GM21423 (cell line): ENCODE results near the gene ABCB11.
"Not testable (repeated sequence)": the region's sequence is repeated elsewhere in the genome, so short reads cannot be mapped to it uniquely, and the experiment has no call there.

ENCODE experiments used
- ATAC-seq: cut with Tn5 transposase; IDR thresholded peaks from one replicate; pipeline ENCODE4 v1.9.1; 2021; ENCODE audit warnings: mild to moderate bottlenecking, moderate library complexity; ENCODE audit not compliant: unreplicated experiment

Gene ABCB11

GRCh38 chr2:168939918-168940317, 91.2 kb downstream of the ABCB11 start:
- no peak for ATAC-seq

- ATAC-seq = no peak
Observed at GRCh38 chr2:168939061-168939460, 92.1 kb downstream of the ABCB11 start.

- no peak for ATAC-seq
Observed at GRCh38 chr2:168935810-168936581, 95.1 kb downstream of the ABCB11 start.

GRCh38 chr2:168934826-168935225, 96.3 kb downstream of the ABCB11 start:
- no peak for ATAC-seq

GRCh38 chr2:168932174-168932573, 99.0 kb downstream of the ABCB11 start:
- not testable (repeated sequence) for ATAC-seq

- ATAC-seq = no peak
Observed at GRCh38 chr2:168930242-168930641, 100.9 kb downstream of the ABCB11 start.

- no peak for ATAC-seq
Observed at GRCh38 chr2:168929031-168929430, 102.1 kb downstream of the ABCB11 start.

- ATAC-seq = no peak
Observed at GRCh38 chr2:168928113-168928831, 102.9 kb downstream of the ABCB11 start.

- ATAC-seq = no peak
Observed at GRCh38 chr2:168926621-168927386, 104.3 kb downstream of the ABCB11 start.

- ATAC-seq = no peak
Observed at GRCh38 chr2:168920504-168921157, 110.5 kb downstream of the ABCB11 start.

- ATAC-seq = no peak
Observed at GRCh38 chr2:168916331-168916675, 114.8 kb downstream of the ABCB11 start.

- ATAC-seq = no peak
Observed at GRCh38 chr2:168915441-168916330, 115.4 kb downstream of the ABCB11 start.

GRCh38 chr2:168913495-168913894, 117.6 kb downstream of the ABCB11 start:
- ATAC-seq = no peak

GRCh38 chr2:168912901-168913369, 118.2 kb downstream of the ABCB11 start:
- ATAC-seq = no peak

GRCh38 chr2:168912466-168912865, 118.7 kb downstream of the ABCB11 start:
- no peak for ATAC-seq

- ATAC-seq = no peak
Observed at GRCh38 chr2:168910330-168910729, 120.8 kb downstream of the ABCB11 start.

- ATAC-seq = no peak
Observed at GRCh38 chr2:168907940-168908662, 123.0 kb downstream of the ABCB11 start.

GRCh38 chr2:168904358-168904757, 126.8 kb downstream of the ABCB11 start:
- no peak for ATAC-seq

GRCh38 chr2:168903888-168904287, 127.2 kb downstream of the ABCB11 start:
- ATAC-seq = no peak
